GM23248 (cell line): ENCODE measurements around the gene SDR42E1.

Experiments used
- EZH2 ChIP-seq: fragments of 200-600 bp; sonication (generic); IDR thresholded peaks from 2 replicates; pipeline ENCODE4 v1.6.1; 2018; ENCODE audit warnings: antibody characterized with exemption, mild to moderate bottlenecking; ENCODE audit not compliant: insufficient read depth, poor library complexity, severe bottlenecking
- EZH2phosphoT487 ChIP-seq: fragments of 200-600 bp; sonication (generic); IDR thresholded peaks from 2 replicates; pipeline ENCODE4 v1.6.1; 2018; ENCODE audit warnings: antibody characterized with exemption, moderate library complexity, mild to moderate bottlenecking, low read depth; ENCODE audit not compliant: insufficient read depth

- TF ChIP-seq EZH2 (no peak), EZH2phosphoT487 (no peak)
Observed at GRCh38 chr16:82016263-82016662, 5.0 kb upstream of the SDR42E1 start.
